ENCODE data around the gene SLC46A1.

SLC46A1 gene

DNA sequence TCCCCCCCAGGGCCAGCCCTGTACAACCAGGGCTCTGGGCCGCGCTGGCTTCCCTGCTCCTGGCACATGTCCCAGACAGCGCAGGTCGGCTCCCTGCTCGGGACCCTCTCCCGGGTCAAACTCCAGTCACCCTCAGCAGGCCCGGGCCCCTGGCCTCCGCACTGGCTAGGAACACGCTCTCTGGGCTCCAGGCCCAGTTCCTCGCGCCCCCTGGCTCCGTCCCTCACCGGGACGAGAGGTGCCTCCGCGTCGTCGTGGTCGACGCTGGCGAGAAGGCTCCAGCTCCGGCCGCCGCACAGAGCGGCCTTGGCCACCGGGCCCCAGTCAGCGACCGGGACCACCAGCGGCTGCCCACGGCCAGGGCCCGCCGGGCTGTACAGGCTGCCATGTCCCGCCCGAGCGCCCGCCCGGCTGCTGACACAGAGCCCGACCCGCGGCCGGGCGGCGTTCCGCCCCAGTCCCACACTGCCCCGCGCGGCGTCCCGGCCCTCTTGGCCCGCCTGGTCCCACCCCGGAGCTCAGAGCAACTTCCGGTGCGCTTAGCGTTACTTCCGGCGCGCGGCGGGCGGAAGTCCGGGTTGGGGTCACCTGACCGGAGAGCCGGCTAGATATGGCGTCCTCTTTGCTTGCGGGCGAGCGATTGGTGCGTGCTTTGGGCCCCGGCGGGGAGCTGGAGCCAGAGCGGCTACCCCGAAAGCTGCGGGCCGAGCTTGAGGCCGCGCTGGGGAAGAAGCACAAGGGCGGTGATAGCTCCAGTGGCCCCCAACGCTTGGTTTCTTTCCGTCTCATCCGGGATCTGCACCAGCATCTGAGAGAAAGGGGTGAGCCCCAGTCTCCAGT, 48.7 kb downstream of the SLC46A1 start, which contains the start of gene POLDIP2:
TSS of gene POLDIP2 (minus strand) at position 467 of the 840 bp plus-strand sequence. CDS start at position 388, 79 bp downstream.
- peak; percentile 92 to 93 for DNase-seq (ENCODE audit: low read depth in 2 of 2)

DNA sequence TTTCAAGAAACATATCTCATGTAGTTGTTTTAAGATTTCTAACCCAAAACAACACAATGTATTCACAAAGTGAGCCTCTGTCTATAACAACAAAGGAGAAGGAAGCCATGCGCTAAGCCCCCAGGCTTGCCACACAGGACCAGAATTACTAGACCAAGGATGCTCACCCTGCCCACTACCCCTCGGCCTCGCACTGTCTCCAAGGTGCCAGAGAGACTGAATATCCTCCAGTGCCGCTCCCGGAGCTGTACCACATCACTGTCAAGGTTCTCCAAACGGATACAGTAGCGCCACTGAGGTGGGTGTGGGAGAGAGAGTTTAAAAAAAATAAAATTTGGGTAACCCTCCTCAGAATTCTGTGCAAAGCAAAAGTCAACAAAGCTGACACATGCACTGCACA, 55.7 kb downstream of the SLC46A1 start:
- no peak for DNase-seq (ENCODE audit: low read depth in 2 of 2)

- DNase-seq (ENCODE audit: low read depth in 2 of 2), result no peak
These were observed 57.0 kb downstream of the SLC46A1 start for GRCh38 chr17:28348979-28349378.

DNA sequence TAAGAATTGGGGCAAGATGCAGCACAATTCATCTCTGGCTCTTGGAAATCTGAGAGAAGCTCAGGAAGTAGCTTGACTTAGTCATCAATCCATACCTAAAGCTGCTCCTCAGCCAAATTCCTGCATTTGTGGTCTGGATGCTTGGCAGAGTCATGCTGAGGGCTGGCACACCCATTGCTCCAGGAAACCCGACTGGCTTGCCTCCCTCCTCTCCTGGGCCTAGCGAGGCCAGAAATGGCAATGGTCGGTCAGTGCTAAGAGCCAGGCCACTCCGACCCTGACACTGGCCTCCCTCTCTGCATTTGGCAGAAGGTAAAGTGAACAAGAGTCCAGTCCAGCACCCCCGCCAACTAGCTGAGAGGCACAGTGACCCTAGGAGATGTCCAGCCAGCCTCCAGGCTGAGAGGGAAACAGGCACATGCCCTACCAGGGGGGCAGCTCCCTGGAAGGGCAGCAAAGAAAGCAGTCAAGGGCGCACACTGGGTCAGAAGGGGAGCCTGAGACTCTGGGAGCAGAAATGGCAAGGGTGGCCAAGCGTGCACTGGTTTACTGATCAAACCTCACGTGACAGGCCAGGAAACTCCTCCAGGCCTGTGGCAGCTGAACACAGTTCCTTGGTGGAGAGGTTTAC, 58.6 kb downstream of the SLC46A1 start:
- no peak for DNase-seq (ENCODE audit: low read depth in 2 of 2)

- DNase-seq (ENCODE audit: low read depth in 2 of 2), result no peak
These were observed 59.2 kb downstream of the SLC46A1 start for GRCh38 chr17:28346746-28347246.

GRCh38 chr17:28346199-28346580, 59.8 kb downstream of the SLC46A1 start:
- no peak for DNase-seq (ENCODE audit: low read depth in 2 of 2)

DNA sequence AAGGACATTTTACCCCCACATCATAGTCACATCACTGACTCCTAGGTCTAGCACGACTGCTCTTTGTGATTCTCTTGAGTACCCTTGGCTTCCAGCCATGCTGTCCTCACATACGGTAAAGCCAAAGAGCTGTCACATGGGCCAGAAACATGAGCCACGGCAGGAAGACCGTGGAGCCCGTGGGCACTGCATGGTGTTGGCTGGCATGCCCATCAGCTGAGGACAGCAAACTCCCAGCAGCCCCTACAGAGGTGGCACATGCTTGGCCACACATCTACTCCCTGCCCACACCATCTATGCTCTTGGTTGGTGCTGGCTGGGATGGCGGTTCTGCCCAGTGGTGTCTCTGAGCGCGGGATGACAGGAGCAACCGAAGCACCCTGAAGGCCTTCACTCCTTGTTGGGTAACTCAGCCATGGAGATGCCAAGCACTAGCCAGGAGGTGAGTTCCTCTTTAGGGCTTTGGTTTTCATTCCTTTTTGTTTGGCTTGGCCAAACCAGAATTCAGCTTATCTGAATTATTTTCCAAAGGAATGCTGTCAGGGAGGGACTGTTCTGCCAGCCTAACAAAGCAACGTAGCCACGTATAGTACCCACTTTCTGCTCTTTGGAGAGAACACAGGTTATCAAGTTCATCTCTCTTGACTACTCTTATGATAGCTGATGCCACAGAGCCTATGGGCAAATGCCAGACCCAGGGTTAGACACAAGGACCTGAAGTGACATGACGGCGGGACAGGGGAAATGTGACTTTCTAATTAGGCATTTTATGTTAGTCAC, 60.4 kb downstream of the SLC46A1 start:
- no peak for DNase-seq (ENCODE audit: low read depth in 2 of 2)
